Neural cell (in vitro differentiated cells): ENCODE measurements around the gene BCAS4.

Source experiments
- EP300 ChIP-seq: fragments of 450-650 bp; conservative IDR thresholded peaks from 2 replicates; pipeline ENCODE4 v1.6.1; 2014; ENCODE audit warnings: antibody characterized with exemption, mild to moderate bottlenecking, moderate library complexity; ENCODE audit not compliant: poor library complexity, severe bottlenecking
- TF ChIP-seq, protein P1 (sequence below): fragments of 450-650 bp; IDR thresholded peaks from 2 replicates; pipeline ENCODE4 v1.5.1; 2014; ENCODE audit warnings: antibody characterized with exemption, mild to moderate bottlenecking, moderate library complexity; ENCODE audit not compliant: poor library complexity, severe bottlenecking

DNA sequence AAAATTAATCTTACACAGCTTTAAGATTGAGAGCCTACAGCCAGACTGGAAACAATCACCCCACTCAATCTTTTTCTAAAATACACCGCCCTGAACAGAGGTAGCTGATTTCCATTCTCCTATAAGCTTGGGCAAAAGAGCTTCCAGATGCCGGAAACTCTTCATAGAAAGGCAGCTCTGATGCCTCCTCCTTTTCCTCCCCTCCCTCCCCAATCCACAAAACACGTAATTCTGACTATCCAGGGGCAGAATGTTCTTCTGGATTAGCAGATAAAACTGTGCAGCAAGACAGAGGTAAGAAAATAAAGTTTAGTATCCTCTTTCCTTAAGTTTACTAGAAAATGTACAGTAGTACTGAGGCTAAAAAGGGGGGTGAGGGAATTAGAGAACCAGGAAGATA is 120.6 kb downstream of the BCAS4 start:
- TF ChIP-seq, protein P1, sequence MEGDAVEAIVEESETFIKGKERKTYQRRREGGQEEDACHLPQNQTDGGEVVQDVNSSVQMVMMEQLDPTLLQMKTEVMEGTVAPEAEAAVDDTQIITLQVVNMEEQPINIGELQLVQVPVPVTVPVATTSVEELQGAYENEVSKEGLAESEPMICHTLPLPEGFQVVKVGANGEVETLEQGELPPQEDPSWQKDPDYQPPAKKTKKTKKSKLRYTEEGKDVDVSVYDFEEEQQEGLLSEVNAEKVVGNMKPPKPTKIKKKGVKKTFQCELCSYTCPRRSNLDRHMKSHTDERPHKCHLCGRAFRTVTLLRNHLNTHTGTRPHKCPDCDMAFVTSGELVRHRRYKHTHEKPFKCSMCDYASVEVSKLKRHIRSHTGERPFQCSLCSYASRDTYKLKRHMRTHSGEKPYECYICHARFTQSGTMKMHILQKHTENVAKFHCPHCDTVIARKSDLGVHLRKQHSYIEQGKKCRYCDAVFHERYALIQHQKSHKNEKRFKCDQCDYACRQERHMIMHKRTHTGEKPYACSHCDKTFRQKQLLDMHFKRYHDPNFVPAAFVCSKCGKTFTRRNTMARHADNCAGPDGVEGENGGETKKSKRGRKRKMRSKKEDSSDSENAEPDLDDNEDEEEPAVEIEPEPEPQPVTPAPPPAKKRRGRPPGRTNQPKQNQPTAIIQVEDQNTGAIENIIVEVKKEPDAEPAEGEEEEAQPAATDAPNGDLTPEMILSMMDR = no peak
- TF ChIP-seq EP300 = no peak
